ENCODE measurements around the gene BPIFA3. TPM values are rescaled to one million over a fixed set of nuclear protein-coding genes. Genes with fewer than 3 reads are reported as not detected.
"Not testable (repeated sequence)": the region's sequence is repeated elsewhere in the genome, so short reads cannot be mapped to it uniquely, and the experiment has no call there.

Gene BPIFA3
- total RNA-seq: not detected
- not detected for polyA plus RNA-seq
- total RNA-seq: 0 reads per million in 6 experiments

- POLR2A ChIA-PET: no interaction called here
- H3K27ac Mint-ChIP-seq: no peak within 1 kb of the TSS
- ATAC-seq: no peak
These were observed at the start of gene BPIFA3 for GRCh38 chr20:33217052-33217451. TSS of gene BPIFA3 (plus strand) at chr20:33217352. CDS start at chr20:33217537, 185 bp downstream.

GRCh38 chr20:33167859-33168258 lies 49.3 kb upstream of the BPIFA3 start, which contains the start of gene BPIFA2:
TSS of gene BPIFA2 (plus strand) at chr20:33168159. CDS start at chr20:33169146, 987 bp downstream.
- H3K4me3 Mint-ChIP-seq: no peak within 1 kb of the TSS
- peaks cover 0 to 6% (median 4%) of the 10 kb centered on the region in 5 donors for H3K27me3 Mint-ChIP-seq
- H3K9me3 Mint-ChIP-seq: peaks cover 2 to 35% (median 10%) of the 10 kb centered on the region in 9 donors
- DNase-seq (no peak), ATAC-seq (no peak)
- H3K36me3 Mint-ChIP-seq: peaks cover 0 to 19% (median 1%) of the 10 kb centered on the region in 3 donors
- no peak within 1 kb of the TSS for H3K27ac Mint-ChIP-seq
- POLR2A ChIA-PET: no interaction called here
- no peaks in the 10 kb centered on the region for H3K4me1 Mint-ChIP-seq

More at GRCh38 chr20:33217052-33217451, at the start of gene BPIFA3:
- Mint-ChIP-seq H3K4me3 (no peak within 1 kb of the TSS), H3K36me3 (no peaks in the 10 kb centered on the region), H3K27me3 (peaks cover 15 to 64% (median 35%) of the 10 kb centered on the region in 5 donors), H3K9me3 (no peaks in the 10 kb centered on the region), H3K4me1 (peaks cover 0 to 2% (median 0%) of the 10 kb centered on the region in 4 donors)
- DNase-seq: no peak

GRCh38 chr20:33169176-33169794 lies 47.9 kb upstream of the BPIFA3 start:
- POLR2A ChIA-PET: interaction anchor here (0.7 kb wide), 1 partner anchor 1298 kb away, joined by 3 read pairs; no protein-coding TSS in a partner anchor
- DNase-seq: no peak

GRCh38 chr20:33172781-33173180 lies 44.4 kb upstream of the BPIFA3 start:
- Mint-ChIP-seq H3K9me3 (peaks cover 2 to 35% (median 10%) of the 10 kb centered on the region in 9 donors), H3K36me3 (peaks cover 0 to 19% (median 1%) of the 10 kb centered on the region in 3 donors), H3K27me3 (peaks cover 0 to 3% (median 0%) of the 10 kb centered on the region in 5 donors), H3K4me1 (no peaks in the 10 kb centered on the region), H3K4me3 (no peak overlapping the region), H3K27ac (no peak overlapping the region)
- DNase-seq: no peak
- no peak for ATAC-seq
- POLR2A ChIA-PET: no interaction called here

More at GRCh38 chr20:33169176-33169794, 47.9 kb upstream of the BPIFA3 start:
- H3K4me3 Mint-ChIP-seq: no peak overlapping the region
- ATAC-seq: no peak
- peaks cover 0 to 6% (median 4%) of the 10 kb centered on the region in 5 donors for H3K27me3 Mint-ChIP-seq
- H3K4me1 Mint-ChIP-seq: no peaks in the 10 kb centered on the region
- no peak overlapping the region for H3K27ac Mint-ChIP-seq
- peaks cover 0 to 19% (median 1%) of the 10 kb centered on the region in 3 donors for H3K36me3 Mint-ChIP-seq
- peaks cover 2 to 35% (median 10%) of the 10 kb centered on the region in 9 donors for H3K9me3 Mint-ChIP-seq

GRCh38 chr20:33175123-33175522 lies 42.0 kb upstream of the BPIFA3 start:
- peaks cover 0 to 5% (median 1%) of the 10 kb centered on the region in 3 donors for H3K36me3 Mint-ChIP-seq
- ATAC-seq (no peak), DNase-seq (no peak)
- H3K27me3 Mint-ChIP-seq: peaks cover 0 to 2% (median 0%) of the 10 kb centered on the region in 5 donors
- H3K4me3 Mint-ChIP-seq: no peak overlapping the region
- peaks cover 0 to 14% (median 4%) of the 10 kb centered on the region in 9 donors for H3K9me3 Mint-ChIP-seq
- H3K27ac Mint-ChIP-seq: no peak overlapping the region
- no peaks in the 10 kb centered on the region for H3K4me1 Mint-ChIP-seq
- POLR2A ChIA-PET: no interaction called here

GRCh38 chr20:33176101-33176500 lies 41.1 kb upstream of the BPIFA3 start:
- Mint-ChIP-seq H3K36me3 (peaks cover 0 to 1% (median 0%) of the 10 kb centered on the region in 3 donors), H3K4me1 (no peaks in the 10 kb centered on the region), H3K27ac (no peak overlapping the region), H3K4me3 (no peak overlapping the region), H3K27me3 (peaks cover 0 to 2% (median 0%) of the 10 kb centered on the region in 5 donors), H3K9me3 (peaks cover 0 to 4% (median 1%) of the 10 kb centered on the region in 9 donors)
- DNase-seq (no peak), ATAC-seq (no peak)
- POLR2A ChIA-PET: no interaction called here

- POLR2A ChIA-PET: no interaction called here
- Mint-ChIP-seq H3K27me3 (peaks cover 0 to 2% (median 0%) of the 10 kb centered on the region in 5 donors), H3K4me3 (no peak overlapping the region), H3K27ac (no peak overlapping the region), H3K4me1 (no peaks in the 10 kb centered on the region), H3K36me3 (no peaks in the 10 kb centered on the region), H3K9me3 (no peaks in the 10 kb centered on the region)
- DNase-seq (no peak), ATAC-seq (no peak)
These were observed 39.3 kb upstream of the BPIFA3 start for GRCh38 chr20:33177866-33178265.

GRCh38 chr20:33178726-33179125 lies 38.4 kb upstream of the BPIFA3 start:
- Mint-ChIP-seq H3K4me3 (no peak overlapping the region), H3K9me3 (peaks cover 0 to 8% (median 0%) of the 10 kb centered on the region in 9 donors), H3K4me1 (no peaks in the 10 kb centered on the region), H3K27me3 (peaks cover 0 to 7% (median 2%) of the 10 kb centered on the region in 5 donors), H3K27ac (no peak overlapping the region), H3K36me3 (no peaks in the 10 kb centered on the region)
- DNase-seq: no peak
- ATAC-seq: no peak
- POLR2A ChIA-PET: no interaction called here

DNA sequence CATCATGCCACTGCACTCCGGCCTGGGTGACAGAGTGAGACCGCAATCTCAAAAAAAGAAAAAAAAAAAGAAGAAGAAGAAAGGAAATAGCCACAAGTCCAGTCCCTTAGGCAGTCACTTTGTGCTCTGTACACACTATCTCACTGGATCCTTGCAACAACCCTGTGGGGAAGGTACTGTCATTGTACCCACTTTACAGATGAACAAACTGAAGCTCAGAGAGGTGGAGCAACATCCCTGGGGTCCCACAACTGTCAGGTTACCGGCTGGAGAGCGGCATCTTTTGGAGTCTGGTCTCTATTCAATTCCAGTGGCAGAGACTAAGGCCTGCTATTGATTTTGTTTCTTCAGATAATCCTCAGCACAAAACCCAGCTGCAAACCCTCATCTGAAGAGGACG lies 37.0 kb upstream of the BPIFA3 start:
- Mint-ChIP-seq H3K9me3 (peaks cover 0 to 8% (median 0%) of the 10 kb centered on the region in 9 donors), H3K27me3 (peaks cover 0 to 8% (median 2%) of the 10 kb centered on the region in 5 donors), H3K36me3 (no peaks in the 10 kb centered on the region), H3K4me3 (no peak overlapping the region), H3K27ac (no peak overlapping the region), H3K4me1 (no peaks in the 10 kb centered on the region)
- DNase-seq (no peak), ATAC-seq (no peak)
- POLR2A ChIA-PET: no interaction called here

GRCh38 chr20:33181482-33182093 lies 35.6 kb upstream of the BPIFA3 start:
- Mint-ChIP-seq H3K27me3 (peaks cover 0 to 8% (median 2%) of the 10 kb centered on the region in 5 donors), H3K9me3 (peaks cover 0 to 8% (median 0%) of the 10 kb centered on the region in 9 donors), H3K4me1 (no peaks in the 10 kb centered on the region), H3K4me3 (no peak overlapping the region), H3K27ac (no peak overlapping the region), H3K36me3 (no peaks in the 10 kb centered on the region)
- no peak for DNase-seq
- ATAC-seq: no peak
- POLR2A ChIA-PET: no interaction called here

DNA sequence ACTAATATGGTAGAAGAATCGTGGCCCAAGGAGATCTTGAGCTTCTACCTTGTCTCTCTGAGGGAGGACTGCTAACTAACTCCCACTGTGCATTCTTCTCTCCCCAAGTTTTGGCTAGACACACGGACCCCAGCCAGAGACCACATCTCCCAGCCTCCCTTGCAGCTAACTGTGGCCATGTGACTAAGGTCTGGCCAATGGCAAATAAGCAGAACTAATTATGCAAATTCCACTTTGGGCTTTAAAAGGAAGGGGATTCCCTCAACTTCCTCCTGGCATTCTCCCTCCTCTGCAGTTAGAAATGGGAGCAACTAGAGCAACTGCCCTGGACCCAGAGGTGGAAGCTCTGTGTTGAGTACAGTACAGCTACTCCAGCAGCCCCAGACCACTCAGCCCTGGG lies 33.8 kb upstream of the BPIFA3 start:
- ATAC-seq: no peak
- POLR2A ChIA-PET: no interaction called here
- Mint-ChIP-seq H3K27ac (no peak overlapping the region), H3K4me3 (no peak overlapping the region), H3K9me3 (peaks cover 0 to 8% (median 0%) of the 10 kb centered on the region in 9 donors), H3K4me1 (no peaks in the 10 kb centered on the region), H3K36me3 (no peaks in the 10 kb centered on the region), H3K27me3 (peaks cover 0 to 8% (median 2%) of the 10 kb centered on the region in 5 donors)
- no peak for DNase-seq

DNA sequence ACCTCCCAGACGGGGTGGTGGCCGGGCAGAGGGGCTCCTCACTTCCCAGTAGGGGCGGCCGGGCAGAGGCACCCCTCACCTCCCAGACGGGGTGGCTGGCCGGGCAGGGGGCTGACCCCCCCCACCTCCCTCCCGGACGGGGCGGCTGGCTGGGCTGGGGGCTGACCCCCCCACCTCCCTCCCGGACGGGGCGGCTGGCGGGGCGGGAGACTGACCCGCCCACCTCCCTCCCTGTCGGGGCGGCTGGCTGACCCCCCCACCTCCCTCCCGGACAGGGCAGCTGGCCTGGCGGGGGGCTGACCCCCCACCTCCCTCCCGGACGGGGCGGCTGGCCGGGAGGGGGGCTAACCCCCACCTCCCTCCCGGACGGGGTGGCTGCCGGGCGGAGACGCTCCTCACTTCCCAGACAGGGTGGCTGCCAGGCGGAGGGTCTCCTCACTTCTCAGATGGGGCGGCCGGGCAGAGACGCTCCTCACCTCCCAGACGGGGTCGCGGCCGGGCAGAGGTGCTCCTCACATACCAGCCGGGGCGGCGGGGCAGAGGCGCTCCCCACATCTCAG lies 32.0 kb upstream of the BPIFA3 start:
- ATAC-seq, H3K4me1 Mint-ChIP-seq, DNase-seq, POLR2A ChIA-PET, H3K36me3 Mint-ChIP-seq, H3K27me3 Mint-ChIP-seq, H3K9me3 Mint-ChIP-seq, H3K27ac Mint-ChIP-seq, H3K4me3 Mint-ChIP-seq: not testable (repeated sequence)

- POLR2A ChIA-PET: no interaction called here
These were observed 29.7 kb upstream of the BPIFA3 start for GRCh38 chr20:33187491-33187890.

More at GRCh38 chr20:33187491-33187890, 29.7 kb upstream of the BPIFA3 start:
- H3K27ac Mint-ChIP-seq: peak overlapping the region in 1 of 10 donors; percentile 46
- peaks cover 4 to 21% (median 8%) of the 10 kb centered on the region in 5 donors for H3K27me3 Mint-ChIP-seq
- no peak for ATAC-seq
- H3K9me3 Mint-ChIP-seq: peaks cover 0 to 8% (median 0%) of the 10 kb centered on the region in 9 donors
- DNase-seq: no peak
- H3K36me3 Mint-ChIP-seq: no peaks in the 10 kb centered on the region
- no peaks in the 10 kb centered on the region for H3K4me1 Mint-ChIP-seq
- no peak overlapping the region for H3K4me3 Mint-ChIP-seq
